ENCODE measurements around the gene PVALEF.

The PVALEF gene

DNA sequence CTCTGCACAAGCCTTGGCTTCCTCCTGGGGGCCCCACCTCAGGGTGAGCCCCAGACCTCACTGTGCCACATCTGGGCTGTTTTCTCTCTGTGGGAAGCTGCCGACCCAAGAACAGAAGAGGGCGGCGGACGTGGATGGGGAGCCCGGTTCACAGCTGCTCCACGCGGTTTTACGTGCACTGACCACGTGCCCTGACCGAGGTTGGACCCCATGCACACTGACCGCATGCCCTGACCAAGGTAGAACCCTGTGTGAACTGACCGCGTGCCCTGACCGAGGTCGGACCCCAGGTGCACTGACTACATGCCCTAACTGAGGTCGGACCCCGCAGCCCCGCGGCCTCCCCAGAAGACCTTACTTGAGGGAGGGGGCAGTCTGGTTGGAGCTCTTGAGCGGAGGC is 37.8 kb downstream of the PVALEF start:
- TF ChIP-seq, protein P1, sequence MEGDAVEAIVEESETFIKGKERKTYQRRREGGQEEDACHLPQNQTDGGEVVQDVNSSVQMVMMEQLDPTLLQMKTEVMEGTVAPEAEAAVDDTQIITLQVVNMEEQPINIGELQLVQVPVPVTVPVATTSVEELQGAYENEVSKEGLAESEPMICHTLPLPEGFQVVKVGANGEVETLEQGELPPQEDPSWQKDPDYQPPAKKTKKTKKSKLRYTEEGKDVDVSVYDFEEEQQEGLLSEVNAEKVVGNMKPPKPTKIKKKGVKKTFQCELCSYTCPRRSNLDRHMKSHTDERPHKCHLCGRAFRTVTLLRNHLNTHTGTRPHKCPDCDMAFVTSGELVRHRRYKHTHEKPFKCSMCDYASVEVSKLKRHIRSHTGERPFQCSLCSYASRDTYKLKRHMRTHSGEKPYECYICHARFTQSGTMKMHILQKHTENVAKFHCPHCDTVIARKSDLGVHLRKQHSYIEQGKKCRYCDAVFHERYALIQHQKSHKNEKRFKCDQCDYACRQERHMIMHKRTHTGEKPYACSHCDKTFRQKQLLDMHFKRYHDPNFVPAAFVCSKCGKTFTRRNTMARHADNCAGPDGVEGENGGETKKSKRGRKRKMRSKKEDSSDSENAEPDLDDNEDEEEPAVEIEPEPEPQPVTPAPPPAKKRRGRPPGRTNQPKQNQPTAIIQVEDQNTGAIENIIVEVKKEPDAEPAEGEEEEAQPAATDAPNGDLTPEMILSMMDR (IDR thresholded peaks at IDR 0.05; ENCODE audit: borderline replicate concordance, control extremely low read depth, extremely low read depth, insufficient read depth, missing control alignments) = no peak
- in situ Hi-C loops (cut with MboI; ENCODE audit: low sequenced_read_pairs, unreplicated experiment) = no loop called here
- no peak for DNase-seq (ENCODE audit: low spot score)

DNA sequence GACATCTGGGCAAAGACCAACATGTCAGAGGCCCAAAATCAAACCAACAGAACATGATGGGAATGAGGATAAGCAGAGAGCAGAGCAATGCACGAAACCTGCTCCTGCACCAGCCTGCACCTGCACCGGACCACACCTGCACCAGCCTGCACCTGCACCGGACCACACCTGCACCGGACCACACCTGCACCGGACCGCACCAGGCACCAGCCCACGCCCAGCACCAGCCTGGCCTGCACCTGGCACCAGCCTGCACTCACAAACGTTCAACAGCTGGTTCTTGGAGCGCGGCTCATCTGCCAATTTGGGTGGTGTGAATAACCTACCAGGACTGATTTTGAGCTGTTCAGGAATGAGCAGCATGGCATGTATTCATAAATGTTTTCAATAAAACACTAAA is 39.3 kb downstream of the PVALEF start:
- in situ Hi-C loops (cut with MboI; ENCODE audit: low sequenced_read_pairs, unreplicated experiment) = no loop called here
- TF ChIP-seq, protein P1 (IDR thresholded peaks at IDR 0.05; ENCODE audit: borderline replicate concordance, control extremely low read depth, extremely low read depth, insufficient read depth, missing control alignments) = no peak
- DNase-seq (ENCODE audit: low spot score) = no peak

- DNase-seq (ENCODE audit: low spot score) = no peak
- in situ Hi-C loops (cut with MboI; ENCODE audit: low sequenced_read_pairs, unreplicated experiment) = no loop called here
- TF ChIP-seq, protein P1 (IDR thresholded peaks at IDR 0.05; ENCODE audit: borderline replicate concordance, control extremely low read depth, extremely low read depth, insufficient read depth, missing control alignments) = no peak
Observed at GRCh38 chr17:81206166-81206565, 40.9 kb downstream of the PVALEF start.

DNA sequence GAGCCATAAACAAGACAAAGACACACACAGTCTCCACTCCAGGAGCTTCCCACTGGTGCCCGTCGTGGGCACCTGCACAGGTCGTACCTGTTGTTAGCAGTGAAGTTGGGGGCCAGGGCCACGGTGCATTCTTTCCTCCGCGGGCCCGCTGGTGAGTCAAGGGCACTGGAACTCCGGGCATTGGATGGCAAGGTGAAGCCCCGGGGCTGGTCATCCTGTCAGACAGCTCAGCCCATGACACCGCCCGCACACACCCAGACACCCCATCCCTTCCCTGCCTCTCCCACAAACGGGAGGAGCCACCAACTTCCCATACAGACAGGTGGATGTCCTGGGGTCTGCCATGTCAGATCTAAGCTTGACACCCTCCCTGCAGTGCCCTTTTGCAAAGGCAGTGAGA is 41.4 kb downstream of the PVALEF start:
- in situ Hi-C loops (cut with MboI; ENCODE audit: low sequenced_read_pairs, unreplicated experiment) = no loop called here
- no peak for DNase-seq (ENCODE audit: low spot score)
- TF ChIP-seq, protein P1 (IDR thresholded peaks at IDR 0.05; ENCODE audit: borderline replicate concordance, control extremely low read depth, extremely low read depth, insufficient read depth, missing control alignments) = no peak

GRCh38 chr17:81207610-81208581 is 42.6 kb downstream of the PVALEF start:
- in situ Hi-C loops (cut with MboI; ENCODE audit: low sequenced_read_pairs, unreplicated experiment) = no loop called here
- TF ChIP-seq, protein P1 (IDR thresholded peaks at IDR 0.05; ENCODE audit: borderline replicate concordance, control extremely low read depth, extremely low read depth, insufficient read depth, missing control alignments) = no peak
- no peak for DNase-seq (ENCODE audit: low spot score)

DNA sequence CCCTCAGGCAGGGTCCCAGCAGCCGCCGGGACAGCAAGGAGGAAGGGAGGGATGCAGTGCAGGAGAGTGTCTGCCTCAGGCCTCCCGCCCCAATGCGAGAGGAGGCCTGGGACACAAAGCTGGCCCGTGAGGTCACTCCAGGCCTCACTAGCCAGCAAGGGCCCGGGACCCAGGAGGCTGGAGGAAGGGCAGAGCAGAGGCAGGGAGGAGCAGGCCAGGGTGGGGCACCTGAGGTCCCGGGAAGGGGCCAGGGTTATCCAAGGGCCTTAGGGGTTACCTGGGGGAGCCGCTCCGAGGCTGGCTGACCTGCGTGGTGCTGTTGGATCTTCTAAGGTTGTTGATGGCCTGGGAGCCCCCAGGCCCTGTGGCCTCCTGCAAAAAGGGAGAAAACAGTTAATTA is 43.3 kb downstream of the PVALEF start:
- in situ Hi-C loops (cut with MboI; ENCODE audit: low sequenced_read_pairs, unreplicated experiment) = no loop called here
- no peak for DNase-seq (ENCODE audit: low spot score)
- TF ChIP-seq, protein P1 (IDR thresholded peaks at IDR 0.05; ENCODE audit: borderline replicate concordance, control extremely low read depth, extremely low read depth, insufficient read depth, missing control alignments) = no peak
